GM23248 (cell line): ENCODE results near the gene KCMF1. TPM values are rescaled to one million over a fixed set of nuclear protein-coding genes. Genes with fewer than 3 reads are reported as not detected.
A peak's percentile ranks its signal among the peaks of the same experiment; 100 is the strongest.

Experiments
- DNase-seq: peaks from one replicate; pipeline ENCODE4 v3.0.0-alpha.2; 2015
- H2AFZ ChIP-seq: fragments of 200-600 bp; sonication (generic); 2 replicates; pipeline ENCODE4 v1.6.1; 2016; ENCODE audit warnings: antibody characterized with exemption
- H3F3A ChIP-seq: fragments of 200-600 bp; sonication (generic); 2 replicates; pipeline ENCODE4 v1.6.1; 2016; ENCODE audit warnings: mild to moderate bottlenecking, antibody characterized with exemption, mixed run types; ENCODE audit not compliant: insufficient read depth
- H3K27ac ChIP-seq: fragments of 200-600 bp; sonication (generic); 2 replicates; pipeline ENCODE4 v1.5.1; 2016; ENCODE audit warnings: mild to moderate bottlenecking
- H3K27me3 ChIP-seq: fragments of 200-600 bp; sonication (generic); replicated peaks from 2 replicates; pipeline ENCODE4 v1.6.1; 2016; ENCODE audit warnings: mild to moderate bottlenecking; ENCODE audit not compliant: insufficient read depth
- H3K36me3 ChIP-seq: fragments of 200-600 bp; sonication (generic); 2 replicates; pipeline ENCODE4 v1.6.1; 2016; ENCODE audit warnings: low read depth, mild to moderate bottlenecking
- H3K4me1 ChIP-seq: fragments of 200-600 bp; sonication (generic); 2 replicates; pipeline ENCODE4 v1.6.1; 2016; ENCODE audit warnings: mild to moderate bottlenecking; ENCODE audit not compliant: insufficient read depth
- H3K4me2 ChIP-seq: fragments of 200-600 bp; sonication (generic); one replicate; pipeline ENCODE4 v1.6.1; 2016; ENCODE audit warnings: mild to moderate bottlenecking; ENCODE audit not compliant: unreplicated experiment
- H3K4me3 ChIP-seq: fragments of 200-600 bp; sonication (generic); 2 replicates; pipeline ENCODE4 v1.5.1; 2016; ENCODE audit warnings: mild to moderate bottlenecking
- H3K79me2 ChIP-seq: fragments of 200-600 bp; sonication (generic); 2 replicates; pipeline ENCODE4 v1.6.1; 2016; ENCODE audit warnings: mild to moderate bottlenecking; ENCODE audit not compliant: insufficient read depth
- H3K9ac ChIP-seq: fragments of 200-600 bp; sonication (generic); 2 replicates; pipeline ENCODE4 v1.6.1; 2016; ENCODE audit warnings: mild to moderate bottlenecking
- H3K9me2 ChIP-seq: fragments of 200-600 bp; sonication (generic); 2 replicates; pipeline ENCODE4 v1.6.1; 2016; ENCODE audit warnings: mixed run types, mild to moderate bottlenecking, moderate library complexity; ENCODE audit not compliant: insufficient read depth
- H3K9me3 ChIP-seq: fragments of 200-600 bp; sonication (generic); one replicate; pipeline ENCODE4 v1.6.1; 2017; ENCODE audit warnings: low read depth
- H4K20me1 ChIP-seq: fragments of 200-600 bp; sonication (generic); 2 replicates; pipeline ENCODE4 v1.6.0; 2016; ENCODE audit not compliant: insufficient read depth
- EZH2 ChIP-seq: fragments of 200-600 bp; sonication (generic); IDR thresholded peaks from 2 replicates; pipeline ENCODE4 v1.6.1; 2018; ENCODE audit warnings: antibody characterized with exemption, mild to moderate bottlenecking; ENCODE audit not compliant: insufficient read depth, poor library complexity, severe bottlenecking
- EZH2phosphoT487 ChIP-seq: fragments of 200-600 bp; sonication (generic); IDR thresholded peaks from 2 replicates; pipeline ENCODE4 v1.6.1; 2018; ENCODE audit warnings: antibody characterized with exemption, moderate library complexity, mild to moderate bottlenecking, low read depth; ENCODE audit not compliant: insufficient read depth
- WGBS, 2 experiments: methylation state at CpG; one replicate each; pipeline ENCODE4 v1.1.6; 2015 to 2017; ENCODE audit warnings: low lambda C conversion rate in 2 of 2, low coverage in 1 of 2; ENCODE audit errors: missing lambda C conversion rate in 2 of 2; 5-methylcytosine and 5-hydroxymethylcytosine counted together
- in situ Hi-C: fragments of 300-500 bp; cut with MboI; formaldehyde crosslinking; loops from 2 replicates; pipeline ENCODE4 v1.15.0; 2020
- polyA plus RNA-seq: library from polyadenylated mRNA; unstranded; fragments of >200 nt; fragmentation: Nextera tagmentation; extraction: Ambion mirVana; gene quantifications from 2 replicates; pipeline ENCODE4 v1.2.1, GENCODE V29; 2016
- total RNA-seq: library from RNA; depleted of rRNA; stranded (reverse); fragments of >200 nt; shearing (Covaris generic); gene quantifications from 2 replicates; pipeline ENCODE4 v1.2.3, GENCODE V29; 2014

The KCMF1 gene
- total and polyA plus RNA-seq, 2 experiments from 2014 or later: 52.5 to 87.2 TPM

DNA sequence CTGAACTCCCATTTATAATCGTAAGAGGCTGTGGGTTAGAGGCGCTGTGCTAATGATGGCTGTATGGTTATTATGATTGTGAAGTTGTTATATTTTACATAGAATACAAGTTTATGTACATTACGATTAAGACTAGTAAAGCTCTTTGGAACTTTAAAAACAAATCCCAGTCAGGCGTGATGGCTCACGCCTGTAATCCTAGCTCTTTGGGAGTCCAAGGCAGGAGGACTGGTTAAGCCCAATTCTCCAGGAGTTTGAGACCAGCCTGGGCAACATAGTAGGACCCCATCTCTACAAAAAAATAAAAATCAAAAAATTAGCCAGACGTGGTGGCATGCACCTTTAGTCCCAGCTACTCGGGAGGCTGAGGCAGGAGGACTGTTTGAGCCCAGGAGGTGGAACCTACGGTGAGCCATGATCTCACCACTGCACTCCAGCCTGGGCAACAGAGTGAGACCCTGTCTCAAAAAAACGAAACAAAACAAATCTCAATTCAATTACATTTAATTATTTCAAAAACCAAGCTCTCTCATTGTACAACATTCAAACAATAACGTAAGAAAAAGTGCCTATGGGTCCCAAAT is 23.9 kb upstream of the KCMF1 start:
- WGBS, 2 experiments: 85 to 87% methylated on average over 10 of the region's 10 CpGs
- Histone ChIP-seq H3K4me1 (peaks cover 35% of the 10 kb centered on the region), H3K4me2 (peak overlapping the region; percentile 67), H3F3A (peaks cover 25% of the 10 kb centered on the region), H3K27me3 (no peaks in the 10 kb centered on the region), H3K4me3 (no peak overlapping the region), H3K9ac (0 out of 2 replicates have a peak overlapping the region, but pooled peaks have one; percentile 53), H3K9me3 (no peaks in the 10 kb centered on the region), H3K79me2 (no peaks in the 10 kb centered on the region), H3K27ac (peak overlapping the region; percentile 88), H4K20me1 (no peaks in the 10 kb centered on the region), H2AFZ (peak overlapping the region; percentile 70), H3K36me3 (no peaks in the 10 kb centered on the region), H3K9me2 (no peaks in the 10 kb centered on the region)
- no peak for DNase-seq
- TF ChIP-seq EZH2 (no peak), EZH2phosphoT487 (no peak)
- in situ Hi-C loops: no loop called here

DNA sequence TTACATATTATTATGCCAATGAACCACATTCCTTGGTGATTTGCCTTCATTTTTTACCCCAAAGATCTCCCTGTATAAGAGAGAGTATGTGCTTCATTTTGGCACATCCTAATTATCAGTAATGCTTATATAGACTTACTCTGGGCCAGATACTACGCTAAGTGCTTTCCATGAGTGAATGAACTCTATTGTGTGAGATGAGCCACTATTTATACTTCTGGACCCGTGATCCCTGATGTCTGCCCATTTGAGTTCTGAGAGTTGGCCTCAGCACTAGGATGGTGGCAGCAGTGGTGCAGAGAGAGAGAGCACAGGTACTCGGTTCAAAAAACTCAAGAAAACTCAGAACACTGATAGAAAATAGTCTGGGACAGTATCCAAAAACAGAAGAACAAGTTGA is 17.4 kb upstream of the KCMF1 start:
- Histone ChIP-seq H3F3A (peaks cover 10% of the 10 kb centered on the region), H3K4me1 (peaks cover 12% of the 10 kb centered on the region), H3K9ac (no peak overlapping the region), H4K20me1 (no peaks in the 10 kb centered on the region), H3K79me2 (no peaks in the 10 kb centered on the region), H2AFZ (no peak overlapping the region), H3K27ac (no peak overlapping the region), H3K27me3 (no peaks in the 10 kb centered on the region), H3K4me2 (no peak overlapping the region), H3K9me2 (no peaks in the 10 kb centered on the region), H3K36me3 (no peaks in the 10 kb centered on the region), H3K9me3 (no peaks in the 10 kb centered on the region), H3K4me3 (no peak overlapping the region)
- WGBS, 2 experiments: 96 to 99% methylated on average over 3 of the region's 3 CpGs
- TF ChIP-seq EZH2phosphoT487: no peak
- no peak for TF ChIP-seq EZH2
- DNase-seq: no peak
- in situ Hi-C loops: no loop called here

DNA sequence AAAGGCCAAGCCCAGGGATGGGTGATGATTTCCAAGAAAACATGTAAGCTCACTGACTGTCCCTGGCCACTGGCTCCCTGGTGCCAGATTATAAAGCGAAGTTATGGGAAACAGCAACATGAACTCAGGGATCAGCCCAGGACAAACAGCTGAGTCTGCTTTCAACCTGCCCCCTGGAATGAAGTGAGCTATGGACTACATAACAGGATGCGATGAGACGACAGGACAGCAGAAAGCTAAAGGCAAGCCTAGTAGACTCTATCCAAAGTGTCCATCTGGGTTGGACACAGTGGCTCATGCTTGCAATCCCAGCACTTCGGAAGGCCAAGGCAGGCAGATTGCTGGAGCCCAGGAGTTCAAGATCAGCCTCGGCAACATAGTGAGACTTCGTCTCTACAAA is 16.6 kb upstream of the KCMF1 start:
- in situ Hi-C loops: no loop called here
- H3K9ac ChIP-seq: no peak overlapping the region
- H4K20me1 ChIP-seq: no peaks in the 10 kb centered on the region; the same call in 1 of the 2 replicates
- no peak for DNase-seq
- no peaks in the 10 kb centered on the region for H3K36me3 ChIP-seq
- H3F3A ChIP-seq: peaks cover 18% of the 10 kb centered on the region
- no peak overlapping the region for H3K4me3 ChIP-seq
- no peak for TF ChIP-seq EZH2phosphoT487
- no peak for TF ChIP-seq EZH2
- H3K9me2 ChIP-seq: no peaks in the 10 kb centered on the region
- no peaks in the 10 kb centered on the region for H3K79me2 ChIP-seq
- H3K27me3 ChIP-seq: no peaks in the 10 kb centered on the region
- WGBS, 2 experiments: 86 to 87% methylated on average over 6 of the region's 6 CpGs
- H3K27ac ChIP-seq: no peak overlapping the region
- H3K9me3 ChIP-seq: no peaks in the 10 kb centered on the region
- no peak overlapping the region for H3K4me2 ChIP-seq
- peaks cover 20% of the 10 kb centered on the region for H3K4me1 ChIP-seq
- no peak overlapping the region for H2AFZ ChIP-seq

DNA sequence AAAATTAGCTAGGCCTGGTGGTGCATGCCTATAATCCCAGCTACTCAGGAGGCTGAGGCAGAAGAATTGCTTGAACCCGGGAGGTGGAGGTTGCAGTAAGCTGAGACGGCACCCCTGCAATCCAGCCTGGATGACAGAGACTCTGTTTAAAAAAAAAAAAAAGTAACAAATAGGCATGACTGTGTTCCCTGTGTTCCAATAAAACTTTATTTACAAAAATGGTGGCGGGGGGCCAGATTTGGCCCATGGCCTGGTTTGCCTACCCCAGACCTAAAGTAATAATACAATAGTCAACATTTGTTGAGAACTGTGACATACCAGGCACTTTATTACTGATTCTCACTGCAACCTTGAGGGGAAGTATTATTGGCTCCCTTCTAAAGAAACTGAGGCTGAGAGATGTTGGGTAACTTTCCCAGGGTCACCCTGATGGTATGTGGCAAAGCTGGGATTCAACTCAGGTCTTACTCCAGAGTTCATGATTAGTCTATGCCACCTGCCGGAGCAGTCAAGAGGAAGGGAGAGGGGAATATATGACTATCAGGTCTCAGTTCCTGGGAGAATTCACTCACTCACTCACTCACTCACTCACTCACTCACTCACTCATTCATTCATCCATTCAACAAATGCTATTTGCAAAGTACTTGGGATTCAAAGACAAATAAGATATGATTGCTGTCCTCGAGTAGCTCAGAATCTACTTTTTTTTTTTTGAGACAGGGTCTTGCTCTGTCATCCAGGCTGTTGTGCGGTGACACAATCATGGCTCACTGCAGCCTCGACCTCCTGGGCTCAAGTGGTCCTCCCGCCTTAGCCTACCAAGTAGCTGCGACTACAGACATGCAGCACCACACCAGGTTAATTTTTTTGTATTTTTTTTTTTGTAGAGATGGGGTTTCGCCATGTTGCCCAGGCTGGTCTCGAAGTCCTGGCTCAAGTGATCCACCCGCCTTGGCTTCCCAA is 14.3 kb upstream of the KCMF1 start:
- no peak overlapping the region for H3K9ac ChIP-seq
- in situ Hi-C loops: no loop called here
- no peak overlapping the region for H3K4me2 ChIP-seq
- DNase-seq: no peak
- H3K79me2 ChIP-seq: peaks cover 9% of the 10 kb centered on the region
- no peaks in the 10 kb centered on the region for H3K9me3 ChIP-seq
- WGBS, 2 experiments: 79 to 82% methylated on average over 12 of the region's 12 CpGs
- no peak for TF ChIP-seq EZH2phosphoT487
- no peak for TF ChIP-seq EZH2
- no peaks in the 10 kb centered on the region for H3K36me3 ChIP-seq
- H3K27ac ChIP-seq: no peak overlapping the region
- H3K9me2 ChIP-seq: no peaks in the 10 kb centered on the region
- H4K20me1 ChIP-seq: no peaks in the 10 kb centered on the region; the same call in 1 of the 2 replicates
- H3F3A ChIP-seq: peaks cover 37% of the 10 kb centered on the region
- peaks cover 35% of the 10 kb centered on the region for H3K4me1 ChIP-seq
- no peak overlapping the region for H3K4me3 ChIP-seq
- no peaks in the 10 kb centered on the region for H3K27me3 ChIP-seq
- no peak overlapping the region for H2AFZ ChIP-seq
